Prostate gland (tissue), 2 donors: ENCODE results near the gene GGTLC3.
"Not testable (repeated sequence)": the region's sequence is repeated elsewhere in the genome, so short reads cannot be mapped to it uniquely, and the experiment has no call there.

Experiments used
- POLR2A ChIP-seq: fragments of 450-650 bp; IDR thresholded peaks from one replicate; pipeline ENCODE4 v1.6.1; 2016; ENCODE audit warnings: antibody characterized with exemption, mild to moderate bottlenecking
- POLR2AphosphoS5 ChIP-seq: sonication (generic); formaldehyde crosslinking; IDR thresholded peaks from one replicate; pipeline ENCODE4 v1.6.1; 2017; ENCODE audit warnings: antibody characterized with exemption
- TF ChIP-seq, protein P1 (sequence below), 4 experiments: fragments of 200-600 bp in 2 of 4; fragments of 450-650 bp in 2 of 4; sonication (generic) in 2 of 4; IDR thresholded peaks; 1 replicate in 3 of 4; 2 replicates in 1 of 4; pipeline ENCODE4 v1.5.1; 2016 to 2019; ENCODE audit warnings: antibody characterized with exemption in 4 of 4, mild to moderate bottlenecking in 2 of 4, moderate library complexity in 2 of 4

DNA sequence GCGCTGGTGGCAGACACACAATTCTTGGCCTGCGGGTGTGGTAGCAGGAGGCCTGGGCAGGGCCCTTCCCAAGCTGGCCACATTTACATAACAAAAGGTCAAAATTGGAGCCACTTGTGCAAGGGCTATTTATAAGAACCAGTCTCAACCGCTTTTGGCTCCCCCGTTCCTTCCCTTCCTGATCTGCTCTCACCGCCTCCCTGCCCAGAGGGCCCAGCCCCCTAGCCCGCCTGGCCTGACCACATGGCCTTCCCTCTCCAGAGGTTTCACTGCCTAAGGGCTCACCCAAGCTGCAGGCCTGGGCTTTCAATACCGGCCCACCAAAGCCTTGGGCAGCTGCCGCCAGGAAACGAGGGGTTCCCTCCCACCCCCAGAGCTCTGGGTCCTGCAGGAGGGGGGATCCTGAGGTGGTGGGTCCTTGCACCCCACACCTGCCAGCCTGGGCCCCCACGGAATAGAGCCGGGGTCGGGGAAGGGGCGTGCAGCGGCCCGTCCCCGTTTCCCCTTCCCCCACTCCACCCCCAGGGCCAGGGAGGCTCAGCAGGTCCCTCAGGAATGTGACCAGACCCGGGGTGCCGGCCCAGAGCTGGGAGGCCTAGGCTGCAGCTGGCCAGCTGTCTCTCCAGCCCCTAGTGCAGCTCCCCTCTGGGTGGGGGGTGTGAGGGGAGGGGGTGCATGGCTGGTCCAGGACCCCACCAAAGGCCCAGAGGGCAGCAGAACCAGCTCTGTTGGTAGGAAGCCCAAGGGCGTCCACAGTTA lies 35.1 kb upstream of the GGTLC3 start:
- TF ChIP-seq, protein P1, sequence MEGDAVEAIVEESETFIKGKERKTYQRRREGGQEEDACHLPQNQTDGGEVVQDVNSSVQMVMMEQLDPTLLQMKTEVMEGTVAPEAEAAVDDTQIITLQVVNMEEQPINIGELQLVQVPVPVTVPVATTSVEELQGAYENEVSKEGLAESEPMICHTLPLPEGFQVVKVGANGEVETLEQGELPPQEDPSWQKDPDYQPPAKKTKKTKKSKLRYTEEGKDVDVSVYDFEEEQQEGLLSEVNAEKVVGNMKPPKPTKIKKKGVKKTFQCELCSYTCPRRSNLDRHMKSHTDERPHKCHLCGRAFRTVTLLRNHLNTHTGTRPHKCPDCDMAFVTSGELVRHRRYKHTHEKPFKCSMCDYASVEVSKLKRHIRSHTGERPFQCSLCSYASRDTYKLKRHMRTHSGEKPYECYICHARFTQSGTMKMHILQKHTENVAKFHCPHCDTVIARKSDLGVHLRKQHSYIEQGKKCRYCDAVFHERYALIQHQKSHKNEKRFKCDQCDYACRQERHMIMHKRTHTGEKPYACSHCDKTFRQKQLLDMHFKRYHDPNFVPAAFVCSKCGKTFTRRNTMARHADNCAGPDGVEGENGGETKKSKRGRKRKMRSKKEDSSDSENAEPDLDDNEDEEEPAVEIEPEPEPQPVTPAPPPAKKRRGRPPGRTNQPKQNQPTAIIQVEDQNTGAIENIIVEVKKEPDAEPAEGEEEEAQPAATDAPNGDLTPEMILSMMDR (IDR thresholded peaks at IDR 0.05), result not testable (repeated sequence)
- not testable (repeated sequence) for TF ChIP-seq POLR2A, POLR2AphosphoS5
